Transverse colon (tissue), 4 donors: ENCODE measurements around the gene ZNF91. TPM values are rescaled to one million over a fixed set of nuclear protein-coding genes. Genes with fewer than 3 reads are reported as not detected.

Experiments
- DNase-seq: peaks from one replicate; pipeline ENCODE4 v3.0.0-alpha.2; 2019
- H3K27ac ChIP-seq, 4 donors: fragments of 200-600 bp; sonication (generic); 2 replicates each; pipeline ENCODE4 v1.5.1; 2016 to 2018; ENCODE audit warnings: inconsistent platforms in 4 of 4
- H3K27me3 ChIP-seq: fragments of 200-600 bp; sonication (generic); 2 replicates; pipeline ENCODE4 v1.5.1; 2017; ENCODE audit warnings: inconsistent platforms
- H3K36me3 ChIP-seq, 4 donors: fragments of 200-600 bp; sonication (generic); 2 replicates each; pipeline ENCODE4 v1.5.1; 2017 to 2019; ENCODE audit warnings: inconsistent platforms in 4 of 4
- H3K4me1 ChIP-seq, 4 donors: fragments of 200-600 bp; sonication (generic); 2 replicates each; pipeline ENCODE4 v1.5.1; 2017 to 2020; ENCODE audit warnings: inconsistent platforms in 4 of 4
- H3K4me3 ChIP-seq, 4 donors: fragments of 200-600 bp; sonication (generic); 1 replicate in 1 of 4; 2 replicates in 3 of 4; pipeline versions ENCODE4 v1.5.1 to v1.6.1; 2017 to 2019; ENCODE audit warnings: inconsistent platforms in 4 of 4
- H3K9me3 ChIP-seq, 2 donors: fragments of 200-600 bp; sonication (generic); 2 replicates each; pipeline ENCODE4 v1.5.1; 2017 to 2019; ENCODE audit warnings: inconsistent platforms in 2 of 2
- CTCF ChIP-seq, 5 experiments: fragments of 200-600 bp in 3 of 5; fragments of 450-650 bp in 2 of 5; sonication (generic) in 3 of 5; IDR thresholded peaks; 1 replicate in 2 of 5; 2 replicates in 3 of 5; pipeline ENCODE4 v1.5.1; 2016 to 2017; ENCODE audit warnings: antibody characterized with exemption in 5 of 5, inconsistent platforms in 3 of 5, mild to moderate bottlenecking in 2 of 5, moderate library complexity in 1 of 5
- EP300 ChIP-seq: sonication (generic); formaldehyde crosslinking; IDR thresholded peaks from one replicate; pipeline ENCODE4 v1.6.1; 2017; ENCODE audit warnings: antibody characterized with exemption, low read depth
- POLR2A ChIP-seq: fragments of 450-650 bp; IDR thresholded peaks from one replicate; pipeline ENCODE4 v1.6.1; 2016; ENCODE audit warnings: antibody characterized with exemption, mild to moderate bottlenecking, moderate library complexity
- POLR2AphosphoS5 ChIP-seq, 3 donors: sonication (generic); formaldehyde crosslinking; IDR thresholded peaks; one replicate each; pipeline ENCODE4 v1.6.1; 2016; ENCODE audit warnings: antibody characterized with exemption in 3 of 3
- WGBS, 2 donors: methylation state at CpG; one replicate each; pipeline ENCODE4 v1.1.5; 2018; ENCODE audit warnings: low coverage in 1 of 2; 5-methylcytosine and 5-hydroxymethylcytosine counted together
- in situ Hi-C, 4 donors: fragments of 200-750 bp; cut with MboI; loops; one replicate each; pipeline versions ENCODE4 v1.15.0 to v1.15.1; 2017; ENCODE audit warnings: low sequenced_read_pairs in 3 of 4, low pct_ligation_motif_present in 1 of 4, low pct_unique_long_range_greater_than_20kb in 1 of 4
- intact Hi-C: fragments of 100-400 bp; cut with DNase I; formaldehyde crosslinking; loops from one replicate; pipeline ENCODE4 v1.15.1; 2023; ENCODE audit warnings: low total_unique reads
- total RNA-seq, 4 donors: library from RNA; depleted of rRNA; stranded (reverse); fragments of >200 nt; gene quantifications; one replicate each; pipeline ENCODE4 v1.1.0, GENCODE V29; 2016

Gene ZNF91
- total RNA-seq, 4 donors from 2014 or later = 93.9 to 236 (median 157) TPM

- in situ Hi-C loops = no loop called here
These were observed 2.1 kb downstream of the ZNF91 start for GRCh38 chr19:23393121-23393520.

GRCh38 chr19:23391236-23391635 is 4.0 kb downstream of the ZNF91 start:
- in situ Hi-C loops = no loop called here
- Histone ChIP-seq H3K9me3 (peaks cover 5 to 8% of the 10 kb centered on the region in 2 donors), H3K4me1 (peaks cover 20 to 62% (median 35%) of the 10 kb centered on the region in 4 donors), H3K4me3 (peak overlapping the region in 1 of 4 donors; percentile 15), H3K27me3 (no peaks in the 10 kb centered on the region), H3K36me3 (peaks cover 0 to 32% (median 12%) of the 10 kb centered on the region in 4 donors), H3K27ac (peak overlapping the region; percentile 94 to 100 (median 96))
- intact Hi-C loops = no loop called here
- no peak for DNase-seq
- TF ChIP-seq POLR2AphosphoS5 (IDR thresholded peaks at IDR 0.05) (no peak), EP300 (no peak), CTCF (IDR thresholded peaks at IDR 0.05) (no peak), POLR2A (no peak)

More at GRCh38 chr19:23393121-23393520, 2.1 kb downstream of the ZNF91 start:
- DNase-seq = no peak
- H3K36me3 ChIP-seq = peaks cover 0 to 13% (median 4%) of the 10 kb centered on the region in 4 donors
- intact Hi-C loops = no loop called here
- WGBS, 2 donors = 36 to 45% methylated on average over 1 of the region's 1 CpG
- peak overlapping the region; percentile 94 to 100 (median 96) for H3K27ac ChIP-seq
- TF ChIP-seq EP300 (no peak), POLR2A (no peak)
- H3K27me3 ChIP-seq = no peaks in the 10 kb centered on the region
- H3K9me3 ChIP-seq = no peaks in the 10 kb centered on the region
- H3K4me1 ChIP-seq = peaks cover 20 to 59% (median 35%) of the 10 kb centered on the region in 4 donors
- H3K4me3 ChIP-seq = peak overlapping the region in 2 of 4 donors; percentile 67 to 96

- Histone ChIP-seq H3K27me3 (no peaks in the 10 kb centered on the region), H3K9me3 (peaks cover 46 to 51% of the 10 kb centered on the region in 2 donors), H3K4me3 (no peak overlapping the region), H3K27ac (no peak overlapping the region), H3K36me3 (peaks cover 2 to 75% (median 38%) of the 10 kb centered on the region in 4 donors), H3K4me1 (peaks cover 0 to 19% (median 2%) of the 10 kb centered on the region in 4 donors)
- TF ChIP-seq CTCF (IDR thresholded peaks at IDR 0.05) (no peak), POLR2A (no peak), EP300 (no peak), POLR2AphosphoS5 (IDR thresholded peaks at IDR 0.05) (no peak)
- no peak for DNase-seq
- 92% methylated on average over 4 of the region's 4 CpGs for WGBS, 2 donors
- in situ Hi-C loops = no loop called here
- intact Hi-C loops = no loop called here
These were observed 9.9 kb downstream of the ZNF91 start for GRCh38 chr19:23385404-23385803.

- peaks cover 46 to 51% of the 10 kb centered on the region in 2 donors for H3K9me3 ChIP-seq
- intact Hi-C loops = no loop called here
These were observed 10.4 kb downstream of the ZNF91 start for GRCh38 chr19:23384858-23385257.

More at GRCh38 chr19:23384858-23385257, 10.4 kb downstream of the ZNF91 start:
- 95 to 98% methylated on average over 8 to 12 of the region's 12 CpGs for WGBS, 2 donors
- in situ Hi-C loops = no loop called here
- no peak for DNase-seq
- H3K4me1 ChIP-seq = peaks cover 0 to 14% (median under 1%) of the 10 kb centered on the region in 4 donors
- TF ChIP-seq POLR2A (no peak), POLR2AphosphoS5 (IDR thresholded peaks at IDR 0.05) (no peak), EP300 (no peak), CTCF (IDR thresholded peaks at IDR 0.05) (no peak)
- no peak overlapping the region for H3K27ac ChIP-seq
- H3K4me3 ChIP-seq = no peak overlapping the region
- H3K36me3 ChIP-seq = peaks cover 2 to 77% (median 38%) of the 10 kb centered on the region in 4 donors
- H3K27me3 ChIP-seq = no peaks in the 10 kb centered on the region
